GM12874 (cell line): ENCODE results near the gene NPPB.

ENCODE experiments used
- CTCF ChIP-seq: IDR thresholded peaks from 2 replicates; pipeline ENCODE4 v1.5.1; 2011; ENCODE audit warnings: low read depth, mild to moderate bottlenecking, control low read depth, low read length, moderate library complexity; ENCODE audit not compliant: insufficient read depth

Gene NPPB

GRCh38 chr1:11847667-11848372 is 10.9 kb downstream of the NPPB start, which contains the start of gene NPPA:
TSS of gene NPPA (minus strand) at chr1:11847783. CDS start at chr1:11847684, 99 bp downstream.
- no peak for TF ChIP-seq CTCF

GRCh38 chr1:11845641-11846335 is 13.0 kb downstream of the NPPB start:
- no peak for TF ChIP-seq CTCF

GRCh38 chr1:11842154-11843041 is 16.3 kb downstream of the NPPB start:
- TF ChIP-seq CTCF, result no peak

GRCh38 chr1:11841245-11842153 is 17.2 kb downstream of the NPPB start:
- no peak for TF ChIP-seq CTCF

- TF ChIP-seq CTCF, result no peak
Observed at GRCh38 chr1:11839727-11840705, 18.7 kb downstream of the NPPB start.

GRCh38 chr1:11838349-11839272 is 20.1 kb downstream of the NPPB start:
- TF ChIP-seq CTCF, result peak; percentile 100
